Heart right ventricle (tissue), 16 donors: ENCODE measurements around the gene BAG2. TPM values are rescaled to one million over a fixed set of nuclear protein-coding genes. Genes with fewer than 3 reads are reported as not detected.

Experiments used
- ATAC-seq, 8 donors: fragments of 200-7000 bp; cut with Tn5 transposase; one replicate each; pipeline ENCODE4 v1.9.1; 2020; ENCODE audit warnings: mild to moderate bottlenecking in 8 of 8, moderate library complexity in 8 of 8, moderate number of reproducible peaks in 1 of 8
- DNase-seq, 2 donors: peaks; one replicate each; pipeline ENCODE4 v3.0.0-alpha.2; 2020
- H3K27ac ChIP-seq, 10 donors: fragments of 200-600 bp; sonication (generic) in 2 of 10; one replicate each; pipeline versions ENCODE4 v1.5.0 to v1.8.0; 2020 to 2022; ENCODE audit warnings: mild to moderate bottlenecking in 3 of 10
- H3K27me3 ChIP-seq, 7 donors: fragments of 200-600 bp; one replicate each; pipeline ENCODE4 v1.8.0; 2021 to 2022; ENCODE audit warnings: mild to moderate bottlenecking in 2 of 7
- H3K36me3 ChIP-seq, 9 donors: fragments of 200-600 bp; sonication (generic) in 1 of 9; one replicate each; pipeline versions ENCODE4 v1.5.0 to v1.8.0; 2020 to 2022; ENCODE audit warnings: mild to moderate bottlenecking in 2 of 9
- H3K4me1 ChIP-seq, 9 donors: fragments of 200-600 bp; sonication (generic) in 1 of 9; one replicate each; pipeline versions ENCODE4 v1.5.0 to v1.8.0; 2020 to 2022; ENCODE audit warnings: mild to moderate bottlenecking in 4 of 9
- H3K4me3 ChIP-seq, 10 donors: fragments of 200-600 bp; sonication (generic) in 2 of 10; one replicate each; pipeline versions ENCODE4 v1.5.0 to v1.8.0; 2020 to 2022; ENCODE audit warnings: mild to moderate bottlenecking in 7 of 10, moderate library complexity in 2 of 10
- H3K9me3 ChIP-seq, 11 donors: fragments of 200-600 bp in 10 of 11; sonication (generic) in 2 of 11; one replicate each; pipeline versions ENCODE4 v1.5.0 to v1.8.0; 2013 to 2022; ENCODE audit warnings: mild to moderate bottlenecking in 2 of 11, control low read depth in 1 of 11, moderate library complexity in 1 of 11
- CTCF ChIP-seq, 9 donors: fragments of 200-600 bp; sonication (generic) in 2 of 9; IDR thresholded peaks; one replicate each; pipeline versions ENCODE4 v1.5.0 to v1.8.0; 2021 to 2022; ENCODE audit warnings: antibody characterized with exemption in 9 of 9, mild to moderate bottlenecking in 5 of 9, moderate library complexity in 1 of 9
- whole genome bisulfite sequencing, 2 donors: extraction: QIAGEN DNeasy Blood & Tissue Kit; methylation state at CpG; one replicate each; pipeline ENCODE4 v1.1.7; 2013; ENCODE audit warnings: inconsistent platforms in 1 of 2; 5-methylcytosine and 5-hydroxymethylcytosine counted together
- intact Hi-C, 10 donors: fragments of 100-400 bp; cut with DNase I; formaldehyde crosslinking; loops; one replicate each; pipeline versions ENCODE4 v1.11.1 to v1.14.2; 2022
- polyA plus RNA-seq, 2 donors: library from polyadenylated mRNA; stranded (reverse); fragments of 200-250 nt; gene quantifications; one replicate each; pipeline ENCODE4 v1.2.3, GENCODE V29; 2013
- total RNA-seq, 10 donors: library from RNA; stranded (reverse); fragmentation: NEBNext Ultra II Directional in 3 of 10; extraction: Animal tissue kit (Norgen Biotek cat#: 25700) in 3 of 10; gene quantifications; one replicate each; pipeline versions ENCODE4 v1.2.1 to v1.2.4, GENCODE V29; 2021 to 2023
- donor health status: Arrhythmogenic right ventricular cardiomyopathy.
- donor health status: ischemic (EF 13 %, LVEDD 7.1; RV severe dilation, severe dysfunction).
- donor health status: healthy with polysubstance abuse.
- donor health status: DM: no; HTN: yes; CAD: no.
- donor health status: DM: no; HTN: no; CAD: no.
- donor health status: ischemic (EF 25% LVEDD 6.9; RV normal size, moderate dysfunction).
- donor health status: ischemic (EF 25% LVEDD 5.7; RV mildly dilated, moderate dysfunction).
- donor health status: healthy.
- donor health status: DM: yes; HTN: yes; CAD: no.
- donor health status: Ischemic cardiomyopathy.
- donor health status: ischemic (EF 35%, LVEDD 5.7; RV mildly dilated, moderate dysfunction).
- donor health status: nonischemic (EF 11% LVEDD 7.7; RV severe dilation, severe dysfunction).
- donor health status: DM: yes; HTN: yes; CAD: no.
- donor health status: PGD.
- donor health status: ischemic (EF 29% LVEDD 5.4; RV normal size, mild dysfunction).
- donor health status: nonischemic (EF 23%, LVEDD 6.1; RV moderate dilation, normal function).

The BAG2 gene
- total and polyA plus RNA-seq, 12 donors: 3.9 to 15.6 (median 9.3) TPM

- ATAC-seq (no peak), DNase-seq (no peak)
- H3K4me1 ChIP-seq: no peaks in the 10 kb centered on the region
- TF ChIP-seq CTCF (IDR thresholded peaks at IDR 0.05): no peak
- no peak overlapping the region for H3K4me3 ChIP-seq
- H3K9me3 ChIP-seq: peaks cover 0 to 7% (median 0%) of the 10 kb centered on the region in 11 donors
- no peak overlapping the region for H3K27ac ChIP-seq
- H3K36me3 ChIP-seq: peaks cover 0 to 85% (median 22%) of the 10 kb centered on the region in 9 donors
- H3K27me3 ChIP-seq: no peaks in the 10 kb centered on the region
- 97% methylated on average over 4 of the region's 4 CpGs for WGBS, 2 donors
- intact Hi-C loops: no loop called here
These were observed 30.5 kb upstream of the BAG2 start for GRCh38 chr6:57141451-57142177.

- DNase-seq (no peak), ATAC-seq (no peak)
- H3K27me3 ChIP-seq: no peaks in the 10 kb centered on the region
- H3K36me3 ChIP-seq: peaks cover 0 to 85% (median 24%) of the 10 kb centered on the region in 9 donors
- no peak overlapping the region for H3K27ac ChIP-seq
- H3K4me1 ChIP-seq: no peaks in the 10 kb centered on the region
- 86 to 87% methylated on average over 1 of the region's 1 CpG for WGBS, 2 donors
- TF ChIP-seq CTCF (IDR thresholded peaks at IDR 0.05): no peak
- intact Hi-C loops: no loop called here
- H3K9me3 ChIP-seq: peaks cover 0 to 7% (median 0%) of the 10 kb centered on the region in 11 donors
- H3K4me3 ChIP-seq: no peak overlapping the region
These were observed 30.0 kb upstream of the BAG2 start for GRCh38 chr6:57142178-57142525.

- intact Hi-C loops: no loop called here
These were observed 28.4 kb upstream of the BAG2 start for GRCh38 chr6:57143690-57144089.

GRCh38 chr6:57147401-57147800 lies 24.7 kb upstream of the BAG2 start:
- Histone ChIP-seq H3K9me3 (peaks cover 0 to 7% (median 0%) of the 10 kb centered on the region in 11 donors), H3K27ac (no peak overlapping the region), H3K36me3 (peaks cover 0 to 99% (median 26%) of the 10 kb centered on the region in 9 donors), H3K4me3 (no peak overlapping the region), H3K27me3 (no peaks in the 10 kb centered on the region), H3K4me1 (no peaks in the 10 kb centered on the region)
- intact Hi-C loops: no loop called here
- 97 to 98% methylated on average over 5 of the region's 5 CpGs for WGBS, 2 donors
- ATAC-seq (no peak), DNase-seq (no peak)
- no peak for TF ChIP-seq CTCF (IDR thresholded peaks at IDR 0.05)

More at GRCh38 chr6:57143690-57144089, 28.4 kb upstream of the BAG2 start:
- H3K4me1 ChIP-seq: no peaks in the 10 kb centered on the region
- no peak overlapping the region for H3K4me3 ChIP-seq
- H3K9me3 ChIP-seq: peaks cover 0 to 7% (median 0%) of the 10 kb centered on the region in 11 donors
- no peak for ATAC-seq
- WGBS, 2 donors: 97 to 98% methylated on average over 1 of the region's 1 CpG
- no peak for TF ChIP-seq CTCF (IDR thresholded peaks at IDR 0.05)
- no peak overlapping the region for H3K27ac ChIP-seq
- H3K27me3 ChIP-seq: no peaks in the 10 kb centered on the region
- DNase-seq: no peak
- H3K36me3 ChIP-seq: peaks cover 0 to 88% (median 36%) of the 10 kb centered on the region in 9 donors
